Neural progenitor cell (in vitro differentiated cells): ENCODE data around the gene IL17B.
"Not testable (repeated sequence)": the region's sequence is repeated elsewhere in the genome, so short reads cannot be mapped to it uniquely, and the experiment has no call there.

Experiments
- CTCF ChIP-seq: fragments of 200-600 bp; sonication (generic); IDR thresholded peaks from 2 replicates; pipeline ENCODE4 v1.5.1; 2017; ENCODE audit warnings: antibody characterized with exemption, mild to moderate bottlenecking
- EZH2 ChIP-seq: fragments of 200-600 bp; sonication (generic); IDR thresholded peaks from 2 replicates; pipeline ENCODE4 v1.6.1; 2017; ENCODE audit warnings: antibody characterized with exemption, mild to moderate bottlenecking, moderate library complexity

DNA sequence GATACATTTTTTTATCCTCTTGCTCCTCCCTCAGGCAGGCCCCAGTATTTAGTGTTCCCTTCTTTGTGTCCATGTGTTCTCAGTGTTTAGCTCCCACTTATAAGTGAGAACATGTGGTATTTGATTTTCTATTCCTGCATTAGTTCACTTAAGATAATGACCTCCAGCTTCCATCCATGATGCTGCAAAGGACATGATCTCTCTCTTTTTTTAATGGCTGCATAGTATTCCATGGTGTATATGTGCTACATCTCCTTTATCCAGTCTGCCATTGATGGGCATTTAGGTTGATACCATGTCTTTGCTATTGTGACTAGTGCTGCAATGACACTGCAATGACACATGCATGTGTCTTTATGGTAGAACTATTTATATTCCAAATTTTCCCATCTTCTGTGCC lies 15.9 kb upstream of the IL17B start:
- not testable (repeated sequence) for TF ChIP-seq CTCF, EZH2
